Globus pallidus (tissue), 1 donor: ENCODE results near the gene ITSN2.

Experiments
- DNase-seq: peaks from one replicate; pipeline ENCODE4 v3.0.0-alpha.2; 2015; ENCODE audit warnings: low spot score

Gene ITSN2

DNA sequence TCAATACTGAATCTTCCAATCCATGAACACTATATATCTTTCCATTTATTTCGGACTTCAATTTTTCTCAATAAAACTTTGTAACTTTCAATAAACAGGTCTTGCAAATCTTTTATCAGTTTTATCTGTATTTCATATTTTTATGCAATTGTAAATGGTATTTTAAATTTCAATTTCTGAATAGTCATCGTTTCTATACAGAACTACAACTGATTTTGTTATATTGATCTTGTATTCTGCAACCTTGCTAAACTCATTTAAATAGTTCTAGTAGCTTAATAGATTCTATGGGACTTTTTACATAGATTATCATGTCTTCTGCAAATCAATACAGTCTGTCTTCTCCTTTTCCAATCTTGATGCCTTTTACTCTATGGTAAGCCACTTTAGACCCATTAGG is 95.1 kb downstream of the ITSN2 start:
- DNase-seq, result no peak

DNA sequence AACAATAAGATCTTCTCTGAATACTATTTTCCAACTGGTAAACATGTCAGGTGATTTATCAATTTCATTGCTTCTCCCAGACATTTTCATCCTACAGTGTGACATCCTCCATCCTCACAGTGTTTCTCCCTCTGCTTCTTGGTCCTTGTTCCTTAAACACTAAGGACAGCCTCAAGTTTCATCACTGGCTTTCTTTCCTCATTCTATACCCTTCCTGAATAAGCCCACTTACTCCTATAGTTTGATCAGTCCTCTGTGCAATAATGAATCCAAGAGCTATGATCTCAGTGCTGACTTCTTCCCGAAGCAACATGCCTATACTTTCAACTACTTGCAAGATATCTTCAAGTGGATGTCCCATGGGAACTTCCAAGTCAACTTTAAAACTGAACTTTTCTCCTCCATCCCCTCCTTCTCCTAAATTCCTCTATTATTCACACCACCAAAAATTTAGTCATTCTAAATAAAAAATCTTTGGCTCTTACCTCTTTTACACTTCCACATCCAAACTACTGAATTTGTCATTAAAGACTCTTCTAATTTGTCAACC is 97.8 kb downstream of the ITSN2 start:
- no peak for DNase-seq

DNA sequence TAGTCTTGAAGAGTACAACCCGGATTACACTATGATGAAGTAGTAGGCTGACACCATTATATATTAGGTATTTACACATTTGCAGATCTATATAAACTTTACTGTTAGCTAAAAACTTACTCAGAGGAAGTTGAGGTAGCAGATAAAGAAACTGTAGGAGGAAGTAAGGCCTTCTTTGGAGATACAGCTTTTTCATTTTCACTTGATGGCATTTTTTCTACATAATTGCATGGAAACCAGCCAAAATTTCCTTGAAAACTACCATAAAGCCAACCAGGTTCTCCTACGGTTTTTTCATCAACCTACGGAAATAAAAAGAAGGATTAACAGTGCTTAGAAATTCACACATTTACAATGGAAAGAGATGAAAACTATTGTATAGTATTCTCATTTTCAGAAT is 98.9 kb downstream of the ITSN2 start:
- no peak for DNase-seq

DNA sequence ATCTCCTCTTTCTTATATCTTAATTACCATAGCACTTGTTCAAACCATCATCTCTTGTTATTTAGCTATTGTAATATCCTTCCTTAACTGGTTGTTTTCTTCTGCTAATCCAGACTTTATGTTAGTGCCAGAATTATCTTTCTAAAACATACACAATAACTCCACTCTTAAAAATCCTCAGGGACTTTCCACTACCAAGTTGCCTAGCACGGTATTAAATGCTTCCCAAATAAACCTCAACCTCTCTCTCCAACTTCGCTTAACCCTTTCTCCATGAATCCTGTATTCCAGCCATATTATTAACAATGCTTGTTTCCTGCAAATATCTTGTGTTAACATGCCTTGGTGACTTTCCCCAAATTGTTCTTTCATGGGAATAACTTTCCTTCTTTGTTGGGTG is 101.0 kb downstream of the ITSN2 start:
- DNase-seq, result no peak

DNA sequence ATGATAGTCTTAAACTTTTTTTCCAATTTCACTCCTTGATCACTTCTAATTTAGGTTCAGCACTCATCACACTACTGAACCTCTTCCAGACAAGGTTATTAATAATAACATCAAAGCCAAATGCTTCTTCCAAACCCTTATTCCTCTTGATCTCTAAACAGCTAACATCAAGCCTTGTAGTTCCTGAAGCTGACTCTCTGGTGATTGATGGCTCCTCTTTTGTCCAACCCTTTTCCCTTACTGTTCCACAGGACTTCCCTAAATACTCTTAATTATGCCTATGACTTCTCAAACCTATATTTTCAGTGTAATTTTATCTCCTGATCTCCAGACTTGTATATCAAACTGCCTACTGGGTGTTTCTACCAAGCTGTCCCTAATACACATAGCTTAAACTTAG is 101.6 kb downstream of the ITSN2 start:
- no peak for DNase-seq

DNA sequence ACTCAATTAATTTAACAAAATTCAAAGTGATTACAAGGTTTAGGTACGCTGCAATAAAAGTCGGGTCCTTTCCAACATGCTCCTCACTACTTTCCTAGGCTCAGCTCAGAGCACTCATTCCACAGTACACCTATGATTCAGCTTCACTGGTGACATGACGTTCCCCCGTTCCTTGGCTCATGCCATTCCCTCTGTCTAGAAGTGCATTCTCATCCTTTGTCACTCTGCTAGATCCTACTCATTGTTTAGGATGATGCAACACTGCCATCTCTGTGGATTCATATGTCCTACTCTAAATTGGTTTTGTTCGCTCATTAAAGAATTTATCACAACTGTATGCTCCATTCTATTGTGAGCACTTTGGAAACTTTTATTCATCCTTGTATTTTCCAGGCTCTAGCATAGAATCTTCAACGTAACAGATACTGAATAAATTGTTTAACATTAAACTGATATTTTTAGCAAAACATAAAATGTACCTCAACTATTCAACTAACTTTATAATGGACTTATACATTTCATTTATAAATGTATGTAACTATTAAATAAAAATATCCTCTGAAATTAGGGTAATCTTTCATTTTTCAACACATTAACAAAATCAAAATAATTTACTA is 106.9 kb downstream of the ITSN2 start:
- peak; percentile 50 for DNase-seq

DNA sequence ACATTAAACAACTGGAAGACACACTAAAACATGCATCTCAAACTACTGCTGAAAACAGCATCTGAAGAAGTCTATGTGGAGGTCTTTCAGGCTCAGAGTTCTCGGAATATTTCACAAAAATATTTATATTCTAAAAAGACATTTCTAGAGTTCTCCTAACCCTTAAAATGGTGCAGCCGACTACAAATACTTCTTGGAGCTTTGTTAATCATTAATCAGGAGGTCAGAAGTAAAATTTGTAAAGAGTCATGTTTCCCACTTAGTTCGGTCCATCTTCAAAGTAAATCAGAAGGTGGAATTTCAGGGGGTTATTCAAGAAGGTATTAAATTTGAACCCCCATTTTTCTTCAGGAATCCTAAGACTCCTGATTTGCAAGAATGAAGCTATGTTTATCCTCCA is 112.7 kb downstream of the ITSN2 start:
- DNase-seq, result no peak

DNA sequence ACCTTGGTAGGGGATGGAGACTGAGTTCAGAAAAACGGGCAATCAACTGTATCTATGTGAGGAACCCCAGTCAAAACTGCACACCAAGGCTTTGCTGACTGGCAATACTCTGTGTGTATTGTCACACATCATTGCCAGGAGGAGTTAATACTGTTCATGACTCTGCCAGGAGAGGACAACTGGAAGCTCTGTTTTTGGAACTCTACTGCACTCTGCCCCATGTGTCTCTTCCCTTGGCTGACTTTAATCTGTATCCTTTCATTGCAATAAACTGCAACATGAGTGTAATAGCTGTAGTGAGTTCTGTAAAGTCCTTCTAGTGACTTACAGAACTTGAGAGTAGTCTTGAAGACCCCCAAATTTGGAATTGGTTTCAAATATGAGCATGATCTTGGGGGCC is 113.2 kb downstream of the ITSN2 start:
- DNase-seq, result no peak

DNA sequence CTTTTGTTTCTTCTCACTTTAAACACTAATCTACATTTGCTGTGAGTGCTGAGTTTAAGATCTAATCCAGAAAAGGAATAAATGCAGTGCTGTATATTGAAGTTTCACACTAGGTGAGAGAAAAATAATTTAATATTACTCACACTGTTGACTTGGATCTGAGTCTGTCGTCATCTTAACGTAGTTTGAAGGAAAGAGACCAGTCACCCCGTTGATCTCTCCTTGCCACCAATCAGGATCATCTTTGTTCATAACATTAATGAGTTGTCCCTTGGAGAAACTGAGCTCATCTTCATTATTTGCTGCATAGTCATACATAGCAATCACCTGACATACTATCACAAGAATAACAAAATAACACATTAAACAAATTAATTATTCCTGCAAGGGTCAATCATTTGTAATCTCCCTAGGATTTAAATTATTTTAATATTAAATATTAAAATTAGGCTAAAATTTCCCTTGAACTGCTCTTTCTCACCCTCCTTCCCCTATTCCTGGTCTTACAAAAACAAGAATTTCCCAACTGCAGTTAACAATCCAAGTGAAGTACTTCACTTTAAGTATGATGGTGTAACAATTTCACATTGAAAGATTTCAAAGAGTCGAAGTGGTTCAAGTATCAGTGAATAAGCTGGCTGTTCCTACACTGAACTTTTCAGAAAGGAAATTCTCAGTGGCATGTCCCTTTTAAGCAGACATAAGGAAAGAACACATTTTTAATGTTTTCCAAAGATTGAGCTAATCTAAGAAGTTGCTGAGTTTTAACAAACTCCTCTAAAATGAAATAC is 114.2 kb downstream of the ITSN2 start:
- no peak for DNase-seq

DNA sequence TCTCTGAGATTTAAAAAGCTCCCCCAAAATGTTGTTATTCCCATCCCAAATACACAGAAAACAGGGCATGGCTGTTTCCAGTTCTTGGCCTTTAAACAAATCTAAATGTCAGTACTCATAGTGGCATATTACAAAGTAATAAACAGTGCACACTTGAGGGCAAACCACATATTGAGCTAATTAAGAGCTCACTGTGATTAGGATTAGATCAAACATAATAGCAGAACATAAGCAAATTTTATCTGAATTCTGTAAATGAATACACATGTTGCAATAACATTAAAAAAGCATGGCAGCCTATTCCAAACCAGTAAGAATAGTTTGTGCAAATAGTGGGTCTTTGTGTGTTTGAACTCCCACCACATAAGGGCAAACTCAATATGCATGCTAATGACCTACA is 118.8 kb downstream of the ITSN2 start:
- DNase-seq, result no peak

DNA sequence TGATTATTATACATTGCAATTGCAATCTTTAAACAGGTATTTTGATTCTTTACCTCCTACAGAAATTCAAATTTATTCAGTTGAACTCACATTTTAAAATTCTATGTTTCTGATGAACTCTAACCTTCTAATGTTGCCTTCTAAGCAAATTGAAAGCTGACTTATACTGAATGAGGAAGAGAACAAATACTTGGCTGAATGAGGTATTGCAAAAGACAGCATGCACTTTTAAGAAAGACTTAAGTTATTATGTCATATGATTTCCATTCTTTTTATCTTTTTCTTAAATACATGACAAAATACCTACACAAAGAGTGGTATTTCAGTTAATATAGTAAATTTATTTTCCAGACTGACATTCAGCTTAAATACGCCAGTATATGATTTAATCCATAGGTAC is 120.8 kb downstream of the ITSN2 start:
- no peak for DNase-seq

DNA sequence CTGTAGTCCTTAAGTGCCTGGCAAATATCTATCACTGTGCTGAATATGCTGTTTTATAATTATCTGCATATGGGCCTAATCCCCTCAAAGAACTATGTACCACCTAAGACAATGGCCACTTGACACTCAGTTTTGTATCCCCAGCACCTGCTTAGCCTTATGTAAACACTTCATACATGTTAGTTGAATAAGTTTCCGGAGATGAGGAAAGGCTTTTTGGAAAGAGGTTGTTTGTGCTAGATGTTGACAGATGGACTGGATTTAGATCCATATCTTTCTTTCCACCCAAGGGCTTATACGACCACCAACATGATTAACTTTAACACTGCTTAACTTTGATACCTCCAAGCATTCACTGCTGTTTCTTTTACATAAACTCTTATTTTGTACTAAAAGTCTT is 122.2 kb downstream of the ITSN2 start:
- DNase-seq, result no peak

DNA sequence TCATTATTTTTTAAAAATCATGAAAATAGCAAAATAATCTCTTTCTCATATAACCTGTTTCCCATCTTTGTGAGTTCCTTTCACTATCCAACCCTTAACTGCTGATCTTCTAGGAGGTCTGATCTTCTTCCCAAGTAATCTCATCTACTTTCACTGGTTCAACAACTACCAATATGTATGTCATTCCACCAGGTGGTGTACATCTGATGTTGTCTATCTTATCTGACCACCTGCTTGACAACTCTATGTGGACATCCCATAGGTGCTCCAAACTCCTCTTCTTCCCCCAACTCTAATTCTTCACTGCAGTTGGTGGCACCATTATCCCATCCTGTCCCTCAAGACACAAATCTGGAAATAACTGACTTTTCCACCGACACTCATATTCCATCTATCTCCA is 123.0 kb downstream of the ITSN2 start:
- no peak for DNase-seq

DNA sequence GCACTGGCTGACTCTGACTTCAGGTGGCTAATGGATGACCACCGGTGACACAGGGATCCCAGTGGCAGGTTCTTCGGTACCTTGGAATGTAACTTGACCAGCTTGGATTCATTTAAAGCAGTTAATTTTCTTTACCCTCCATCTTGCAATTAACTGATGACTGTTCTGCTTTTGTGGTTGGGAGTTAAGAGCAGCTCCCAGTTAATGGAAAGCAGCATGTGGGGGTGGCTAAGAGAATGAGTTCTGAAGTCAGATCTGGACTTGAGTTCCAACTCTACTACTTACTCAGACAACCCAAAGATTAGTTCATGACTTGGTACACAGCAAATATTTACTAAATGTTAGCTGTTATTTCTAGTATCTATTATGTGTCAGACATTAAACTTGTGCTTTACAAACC is 127.0 kb downstream of the ITSN2 start:
- DNase-seq, result no peak

DNA sequence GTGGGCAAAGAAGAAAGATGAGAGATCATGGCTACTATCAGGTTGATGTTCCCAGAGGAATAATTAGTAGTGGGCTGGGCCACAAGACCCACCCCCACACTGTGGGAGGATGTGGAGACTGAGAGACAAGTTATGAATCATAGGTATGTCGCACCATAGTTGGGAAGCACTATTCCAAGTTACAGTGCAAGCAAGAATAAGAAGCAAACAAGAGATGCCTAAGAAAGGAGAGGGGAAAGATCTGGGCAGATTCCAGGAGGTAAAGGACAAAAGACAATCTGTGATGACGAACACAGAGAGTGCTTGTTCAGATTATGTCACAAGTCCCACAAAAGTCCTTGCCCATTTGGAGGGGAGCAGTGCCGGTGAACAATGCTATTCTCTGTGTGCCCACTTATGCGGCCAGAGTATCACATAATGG is 128.9 kb downstream of the ITSN2 start:
- peak; percentile 95 for DNase-seq

DNA sequence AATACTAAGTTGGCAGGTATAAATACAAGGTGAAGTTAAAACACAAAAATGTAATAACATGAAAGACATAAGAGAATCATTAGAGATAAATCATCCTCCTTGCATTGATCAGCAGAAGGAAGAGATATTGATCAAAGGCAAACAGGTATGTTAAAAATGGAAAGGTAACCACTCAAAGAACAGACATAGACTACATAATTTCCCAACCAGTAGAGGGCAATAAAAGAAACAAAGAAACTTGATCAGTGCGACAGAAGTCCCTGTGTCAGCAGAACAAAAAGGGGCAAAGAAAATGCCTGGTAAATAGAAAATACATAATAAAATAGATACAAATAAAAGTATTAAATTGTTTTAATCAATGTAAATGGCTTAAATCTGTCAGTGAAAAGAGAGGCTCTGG is 131.9 kb downstream of the ITSN2 start:
- peak; percentile 62 for DNase-seq

DNA sequence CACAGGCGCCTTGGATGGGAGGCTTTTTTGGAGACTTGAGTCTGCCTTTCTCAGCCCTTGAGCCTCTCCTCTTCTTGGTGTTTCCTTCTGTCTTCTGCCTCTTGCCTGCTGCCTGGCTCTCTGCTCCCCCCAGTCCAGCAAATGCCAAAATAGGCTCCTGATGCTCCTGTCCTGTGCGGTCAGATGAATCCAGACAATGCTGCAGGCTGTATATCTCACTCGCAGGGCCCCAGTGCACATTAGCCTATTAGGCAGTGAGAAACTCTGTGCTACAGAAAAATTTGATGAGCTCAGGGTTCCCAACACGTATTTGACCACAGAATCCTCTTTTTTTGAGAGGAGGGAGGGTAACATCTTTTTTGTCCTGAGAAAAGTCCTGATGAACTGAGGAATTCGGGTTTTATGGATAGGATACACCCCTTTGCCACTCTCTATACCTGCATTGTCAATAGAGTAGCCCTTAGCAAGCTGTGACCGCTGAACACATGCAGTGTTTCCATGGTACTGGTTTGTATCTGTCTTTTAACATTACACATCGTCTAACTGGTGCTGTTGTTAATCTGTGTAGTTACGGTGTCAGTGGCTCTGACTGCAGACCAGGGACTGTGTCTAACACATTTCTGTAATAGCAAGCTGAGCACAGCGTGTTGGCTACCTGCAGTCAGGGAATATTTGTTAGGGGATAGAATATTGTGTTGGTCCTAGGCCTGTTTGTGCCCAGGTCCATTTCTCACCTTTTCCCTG is 134.7 kb downstream of the ITSN2 start:
- no peak for DNase-seq

DNA sequence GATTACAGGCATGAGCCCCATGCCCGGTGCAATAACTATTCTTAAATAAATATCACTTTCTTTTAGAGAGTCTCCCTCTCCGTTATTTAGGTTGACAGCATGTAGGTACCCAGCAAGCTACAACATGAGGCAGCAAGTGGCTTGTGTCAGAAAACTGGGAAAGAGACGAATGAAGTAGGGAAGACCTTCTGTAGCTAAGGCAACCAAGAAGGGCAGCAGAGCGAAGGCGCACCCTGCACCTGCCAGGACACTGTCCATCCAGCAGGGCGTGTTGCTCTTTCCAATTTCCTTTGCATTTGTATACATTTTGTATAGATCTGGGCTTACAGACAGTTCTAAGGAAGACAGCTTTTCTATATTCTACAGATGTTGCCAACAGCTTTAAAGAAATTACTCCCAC is 137.4 kb downstream of the ITSN2 start:
- DNase-seq, result no peak

DNA sequence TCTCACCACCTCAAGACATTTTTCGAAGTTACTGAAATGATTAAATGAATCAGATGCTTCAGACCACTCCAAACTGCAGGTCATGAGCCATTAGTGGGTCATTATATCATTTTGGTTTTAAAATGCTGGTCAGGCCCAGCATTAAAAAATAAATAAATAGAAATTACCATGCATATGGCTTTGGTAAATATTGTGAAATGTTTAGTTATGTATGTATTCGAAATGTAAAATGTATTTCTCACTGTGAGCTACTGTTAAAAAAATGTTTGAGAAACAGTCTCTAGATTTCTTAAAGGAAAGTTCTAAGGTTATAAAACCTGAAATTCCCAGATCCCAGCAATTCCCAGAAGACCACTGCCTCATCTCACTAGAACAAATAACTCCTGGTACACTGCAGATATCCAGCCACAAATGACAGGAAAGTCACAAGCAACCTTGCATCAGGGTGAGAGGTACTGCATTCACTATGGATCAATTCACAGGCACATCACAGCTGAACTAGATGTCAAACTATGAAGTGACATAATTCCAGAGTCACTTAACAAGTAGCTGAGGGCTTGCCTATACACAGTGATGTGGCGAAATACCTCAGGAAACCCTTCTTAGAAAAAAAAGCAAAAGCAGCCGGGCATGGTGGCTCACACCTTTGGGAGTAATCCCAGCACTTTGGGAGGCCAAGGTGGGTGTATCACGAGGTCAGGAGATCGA is 138.8 kb downstream of the ITSN2 start:
- DNase-seq, result no peak

DNA sequence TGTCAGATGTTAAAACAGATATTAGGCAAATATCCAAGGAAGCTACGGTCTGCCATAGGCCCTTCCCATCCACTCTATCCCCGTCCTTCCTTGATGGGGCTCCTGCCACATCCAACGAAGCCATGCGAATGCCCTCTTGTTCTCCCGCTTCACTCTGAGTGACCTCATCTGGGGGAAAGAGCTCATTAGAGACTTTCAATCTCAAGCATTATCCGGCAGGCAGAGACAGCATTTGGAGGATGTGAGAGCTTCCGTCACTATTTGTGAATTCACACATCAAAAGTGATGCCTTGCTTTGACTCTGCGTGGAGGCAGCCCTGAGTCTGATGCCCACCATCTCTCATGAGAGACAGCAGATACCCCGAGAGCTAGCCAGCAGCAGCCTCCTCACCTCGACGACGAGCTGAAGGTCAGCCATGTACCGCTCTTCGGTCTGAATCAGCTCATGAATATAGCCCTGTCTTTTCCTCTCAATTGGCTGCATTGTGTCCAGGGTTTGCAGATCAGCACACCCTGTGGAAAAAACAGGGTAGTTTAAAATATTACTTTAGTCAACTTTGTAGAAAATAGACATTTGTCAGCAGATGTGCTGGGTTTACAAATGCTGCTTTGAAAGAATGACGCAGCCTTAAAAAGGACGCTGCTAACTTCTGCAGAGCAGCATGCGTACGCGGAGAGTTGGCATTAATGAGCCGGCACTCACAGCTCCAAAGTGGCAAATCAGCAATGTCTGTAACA is 139.6 kb downstream of the ITSN2 start:
- peak; percentile 70 for DNase-seq

DNA sequence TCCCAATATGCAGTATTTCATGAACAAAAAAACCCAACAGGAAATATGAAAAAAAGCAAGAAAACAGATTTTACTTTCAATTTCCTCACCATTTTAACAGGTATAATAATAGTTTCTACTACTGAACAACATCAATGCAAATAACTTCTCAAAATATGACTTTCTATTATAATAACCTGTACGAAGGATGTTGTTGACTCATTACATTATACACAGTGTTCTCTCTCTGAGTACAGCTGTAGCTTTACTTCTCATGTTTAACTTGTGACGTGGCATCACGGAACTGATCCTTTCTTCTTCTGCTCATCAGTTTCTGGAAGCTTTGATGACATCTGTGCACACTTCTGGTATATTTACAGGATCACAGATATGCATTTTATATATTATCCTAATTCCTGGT is 145.5 kb downstream of the ITSN2 start:
- DNase-seq, result no peak

DNA sequence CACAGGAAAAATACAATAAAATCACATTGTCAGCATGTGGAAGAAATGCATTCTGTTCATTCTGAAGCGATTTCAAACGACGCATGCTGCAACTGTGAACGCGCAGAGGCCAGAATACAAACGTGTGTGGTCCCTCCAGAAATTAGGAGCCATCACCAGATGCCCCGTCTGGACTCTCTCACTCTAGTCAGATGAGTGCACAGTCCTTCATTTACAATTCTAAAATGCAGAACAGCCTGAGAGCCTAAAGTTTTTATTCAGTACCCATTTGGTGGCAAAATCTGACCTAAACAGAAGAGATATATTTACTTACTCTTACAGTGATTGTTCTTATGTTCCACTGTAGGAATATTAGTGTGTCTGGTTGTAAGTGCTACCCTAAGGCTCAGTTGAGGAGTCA is 148.9 kb downstream of the ITSN2 start:
- DNase-seq, result no peak
